Endometrial microvascular endothelial cells (primary cell): ENCODE results near the gene LCN15. TPM values are rescaled to one million over a fixed set of nuclear protein-coding genes. Genes with fewer than 3 reads are reported as not detected.
"Not testable (repeated sequence)": the region's sequence is repeated elsewhere in the genome, so short reads cannot be mapped to it uniquely, and the experiment has no call there.

Source experiments
- in situ Hi-C: cut with HindIII; loops from 2 replicates; pipeline ENCODE4 v1.10.0; 2017; ENCODE audit warnings: low sequenced_read_pairs, low pct_unique_long_range_greater_than_20kb; ENCODE audit errors: inconsistent ontology term
- total RNA-seq: library from RNA; depleted of rRNA; stranded (reverse); fragments of >200 nt; gene quantifications from one replicate; pipeline ENCODE4 v1.2.3, GENCODE V29; 2015; ENCODE audit errors: inconsistent ontology term

LCN15 gene
- total RNA-seq, 1 donor from 2014 or later, result not detected

GRCh38 chr9:136714096-136714892 lies 50.0 kb downstream of the LCN15 start:
- in situ Hi-C loops, result no loop called here

- in situ Hi-C loops, result no loop called here
Observed at GRCh38 chr9:136713550-136713949, 50.8 kb downstream of the LCN15 start.

- in situ Hi-C loops, result no loop called here
Observed at GRCh38 chr9:136712690-136713544, 51.4 kb downstream of the LCN15 start.

- in situ Hi-C loops, result no loop called here
Observed at GRCh38 chr9:136711751-136712689, 52.3 kb downstream of the LCN15 start, which contains the start of gene DIPK1B. Gene DIPK1B (plus strand): TSS chr9:136712572. CDS start chr9:136712666, 94 bp downstream.

- in situ Hi-C loops, result not testable (repeated sequence)
Observed at GRCh38 chr9:136711219-136711648, 53.1 kb downstream of the LCN15 start.

GRCh38 chr9:136710543-136710942 lies 53.8 kb downstream of the LCN15 start:
- in situ Hi-C loops, result no loop called here

Other genes with a start within 250 kb of the LCN15 start
- 63.9 TPM for gene NOTCH1, start 218.5 kb downstream of the LCN15 start, total RNA-seq
- gene EGFL7, start 101.6 kb downstream of the LCN15 start, total RNA-seq, result 1,333 TPM
- 31.7 TPM for gene AGPAT2, start 77.1 kb downstream of the LCN15 start, total RNA-seq
- 44.5 TPM for gene DIPK1B, start 51.9 kb downstream of the LCN15 start, total RNA-seq
- not detected for gene LCN10, start 21.6 kb downstream of the LCN15 start, total RNA-seq
- not detected for gene LCN6, start 16.0 kb downstream of the LCN15 start, total RNA-seq
- not detected for gene LCN8, start 6.3 kb downstream of the LCN15 start, total RNA-seq
- 72.7 TPM for gene TMEM141, start 26.8 kb upstream of the LCN15 start, total RNA-seq
- gene CCDC183, start 31.8 kb upstream of the LCN15 start, total RNA-seq, result not detected
- gene RABL6, start 43.4 kb upstream of the LCN15 start, total RNA-seq, result 125 TPM
- 0.46 TPM for gene AJM1, start 78.0 kb upstream of the LCN15 start, total RNA-seq
- 95.9 TPM for gene PHPT1, start 84.9 kb upstream of the LCN15 start, total RNA-seq
- gene MAMDC4, start 87.8 kb upstream of the LCN15 start, total RNA-seq, result 1.0 TPM
- gene EDF1, start 101.8 kb upstream of the LCN15 start, total RNA-seq, result 440 TPM
- gene TRAF2, start 122.0 kb upstream of the LCN15 start, total RNA-seq, result 16.7 TPM
- gene FBXW5, start 180.2 kb upstream of the LCN15 start, total RNA-seq, result 212 TPM
- gene C8G, start 180.7 kb upstream of the LCN15 start, total RNA-seq, result not detected
- gene LCN12, start 187.8 kb upstream of the LCN15 start, total RNA-seq, result not detected
- gene PTGDS, start 213.0 kb upstream of the LCN15 start, total RNA-seq, result not detected
- not detected for gene LCNL1, start 218.5 kb upstream of the LCN15 start, total RNA-seq
- 49.0 TPM for gene PAXX, start 227.9 kb upstream of the LCN15 start, total RNA-seq
- 4.8 TPM for gene CLIC3, start 232.1 kb upstream of the LCN15 start, total RNA-seq